Nephron progenitor cell (in vitro differentiated cells): ENCODE results near the gene INPP5A.
A peak's percentile ranks its signal among the peaks of the same experiment; 100 is the strongest.

Experiments
- DNase-seq: peaks from one replicate; pipeline ENCODE4 v3.0.0; 2021
- H3K27ac Mint-ChIP-seq: 2 replicates; pipeline ENCODE4 v1.8.0; 2021; ENCODE audit warnings: mild to moderate bottlenecking, moderate library complexity, mixed read lengths
- H3K27me3 Mint-ChIP-seq: 2 replicates; pipeline ENCODE4 v1.8.0; 2021; ENCODE audit warnings: mild to moderate bottlenecking, low read depth, mixed read lengths; ENCODE audit not compliant: poor library complexity
- H3K36me3 Mint-ChIP-seq: 2 replicates; pipeline ENCODE4 v1.8.0; 2021; ENCODE audit warnings: low read depth, mixed read lengths
- H3K4me1 Mint-ChIP-seq: 2 replicates; pipeline ENCODE4 v1.8.0; 2021; ENCODE audit warnings: mixed read lengths
- H3K4me3 Mint-ChIP-seq: 2 replicates; pipeline ENCODE4 v1.8.0; 2021; ENCODE audit warnings: mild to moderate bottlenecking, moderate library complexity, mixed read lengths
- H3K9me3 Mint-ChIP-seq: 2 replicates; pipeline ENCODE4 v1.8.0; 2021; ENCODE audit warnings: mild to moderate bottlenecking, moderate library complexity, mixed read lengths
- CTCF ChIP-seq: fragments of 200-600 bp; sonication (generic); IDR thresholded peaks from 2 replicates; pipeline ENCODE4 v1.5.0; 2021; ENCODE audit warnings: antibody characterized with exemption

INPP5A gene

DNA sequence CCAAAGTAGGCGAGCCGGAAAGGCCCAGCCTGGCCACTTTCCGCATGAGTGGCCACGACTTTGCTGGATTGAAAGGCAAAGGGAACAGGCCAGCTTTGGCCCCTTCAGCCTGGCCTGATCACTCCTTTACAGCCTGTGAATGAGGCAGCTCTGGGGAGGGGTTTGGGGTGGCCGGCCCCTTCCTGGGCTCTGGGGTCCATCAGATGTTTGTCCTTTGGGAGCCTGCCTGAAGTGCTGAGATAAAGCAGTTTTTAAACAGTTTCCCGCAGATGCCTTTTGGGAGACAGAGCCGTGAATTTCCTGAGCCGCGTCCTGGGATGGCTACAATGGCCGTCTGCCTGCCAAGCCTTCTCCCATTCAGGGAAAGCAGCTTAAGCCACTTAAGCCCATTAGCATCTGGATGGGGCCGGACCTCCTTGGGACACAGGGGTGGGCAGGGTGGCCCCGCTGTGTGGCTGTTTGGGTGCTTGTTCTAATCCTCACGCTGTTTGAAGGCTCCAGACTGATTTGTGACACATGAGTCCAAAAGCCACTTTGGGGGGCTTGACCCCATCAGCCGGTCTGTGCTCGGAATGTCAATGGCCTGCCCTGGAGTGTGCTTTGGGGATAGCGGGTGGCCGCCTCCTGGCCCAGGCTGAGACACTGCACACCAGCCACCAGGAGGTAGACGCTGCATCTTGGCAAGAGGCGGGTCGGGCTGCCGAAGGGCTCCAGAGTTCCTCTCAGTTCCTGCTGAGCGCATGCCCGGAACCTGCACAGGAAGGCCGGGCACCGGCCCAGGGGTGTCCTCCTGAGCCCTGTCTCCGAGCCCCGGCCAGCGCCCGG is 209.4 kb downstream of the INPP5A start:
- peak overlapping the region; percentile 28 for H3K4me3 Mint-ChIP-seq
- H3K27ac Mint-ChIP-seq: no peak overlapping the region
- peaks cover 20% of the 10 kb centered on the region for H3K27me3 Mint-ChIP-seq
- H3K9me3 Mint-ChIP-seq: no peaks in the 10 kb centered on the region
- TF ChIP-seq CTCF: no peak
- peaks cover 68% of the 10 kb centered on the region for H3K4me1 Mint-ChIP-seq
- peak; percentile 56 for DNase-seq
- no peaks in the 10 kb centered on the region for H3K36me3 Mint-ChIP-seq

- Mint-ChIP-seq H3K9me3 (no peaks in the 10 kb centered on the region), H3K4me1 (peaks cover 58% of the 10 kb centered on the region), H3K4me3 (peak overlapping the region; percentile 64), H3K36me3 (no peaks in the 10 kb centered on the region), H3K27me3 (peaks cover 15% of the 10 kb centered on the region), H3K27ac (peak overlapping the region; percentile 39)
- no peak for TF ChIP-seq CTCF
- no peak for DNase-seq
These were observed 210.5 kb downstream of the INPP5A start for GRCh38 chr10:132748135-132748534.

GRCh38 chr10:132748545-132749370 is 211.2 kb downstream of the INPP5A start:
- peak; percentile 50 for DNase-seq
- no peak for TF ChIP-seq CTCF
- no peaks in the 10 kb centered on the region for H3K9me3 Mint-ChIP-seq
- peak overlapping the region; percentile 39 for H3K27ac Mint-ChIP-seq
- peaks cover 3% of the 10 kb centered on the region for H3K36me3 Mint-ChIP-seq
- peaks cover 53% of the 10 kb centered on the region for H3K4me1 Mint-ChIP-seq
- peaks cover 15% of the 10 kb centered on the region for H3K27me3 Mint-ChIP-seq
- H3K4me3 Mint-ChIP-seq: peak overlapping the region; percentile 64

GRCh38 chr10:132749371-132749795 is 211.8 kb downstream of the INPP5A start:
- peaks cover 9% of the 10 kb centered on the region for H3K36me3 Mint-ChIP-seq
- H3K27ac Mint-ChIP-seq: no peak overlapping the region
- peak; percentile 20 for DNase-seq
- peaks cover 47% of the 10 kb centered on the region for H3K4me1 Mint-ChIP-seq
- H3K4me3 Mint-ChIP-seq: no peak overlapping the region
- H3K9me3 Mint-ChIP-seq: no peaks in the 10 kb centered on the region
- peaks cover 15% of the 10 kb centered on the region for H3K27me3 Mint-ChIP-seq
- TF ChIP-seq CTCF: no peak

- DNase-seq: no peak
- TF ChIP-seq CTCF: no peak
- H3K4me3 Mint-ChIP-seq: no peak overlapping the region
- peaks cover 10% of the 10 kb centered on the region for H3K9me3 Mint-ChIP-seq
- H3K36me3 Mint-ChIP-seq: peaks cover 24% of the 10 kb centered on the region
- peaks cover 43% of the 10 kb centered on the region for H3K4me1 Mint-ChIP-seq
- peaks cover 15% of the 10 kb centered on the region for H3K27me3 Mint-ChIP-seq
- no peak overlapping the region for H3K27ac Mint-ChIP-seq
These were observed 213.3 kb downstream of the INPP5A start for GRCh38 chr10:132750936-132751335.
